Breast epithelium (tissue), 4 donors: Measurements from ENCODE around the gene TNIP2. TPM values are rescaled to one million over a fixed set of nuclear protein-coding genes. Genes with fewer than 3 reads are reported as not detected.
"Not testable (repeated sequence)": the region's sequence is repeated elsewhere in the genome, so short reads cannot be mapped to it uniquely, and the experiment has no call there.

ENCODE experiments used
- DNase-seq, 2 donors: peaks; one replicate each; pipeline ENCODE4 v3.0.0-alpha.2; 2019; ENCODE audit warnings: low spot score in 2 of 2
- H3K27ac ChIP-seq, 2 donors: fragments of 200-600 bp; sonication (generic) in 1 of 2; one replicate each; pipeline ENCODE4 v1.5.1; 2016 to 2019; ENCODE audit warnings: mild to moderate bottlenecking in 1 of 2
- H3K27me3 ChIP-seq, 2 donors: fragments of 200-600 bp; sonication (generic) in 1 of 2; one replicate each; pipeline versions ENCODE4 v1.5.1 to v1.6.0; 2017 to 2019; ENCODE audit warnings: control low read depth in 1 of 2, mild to moderate bottlenecking in 1 of 2
- H3K36me3 ChIP-seq: fragments of 200-600 bp; one replicate; pipeline ENCODE4 v1.5.1; 2019
- H3K4me1 ChIP-seq, 2 donors: fragments of 200-600 bp; sonication (generic); one replicate each; pipeline ENCODE4 v1.5.1; 2016 to 2019; ENCODE audit warnings: control low read depth in 1 of 2
- H3K4me3 ChIP-seq, 3 donors: fragments of 200-600 bp; sonication (generic); 1 replicate in 2 of 3; 2 replicates in 1 of 3; pipeline ENCODE4 v1.5.1; 2016 to 2019; ENCODE audit warnings: mild to moderate bottlenecking in 3 of 3, moderate library complexity in 2 of 3
- H3K9me3 ChIP-seq, 2 donors: fragments of 200-600 bp; sonication (generic) in 1 of 2; one replicate each; pipeline ENCODE4 v1.5.1; 2016 to 2019; ENCODE audit warnings: control low read depth in 1 of 2
- CTCF ChIP-seq, 3 donors: fragments of 450-650 bp; IDR thresholded peaks; one replicate each; pipeline ENCODE4 v1.5.1; 2016 to 2017; ENCODE audit warnings: antibody characterized with exemption in 3 of 3, mild to moderate bottlenecking in 3 of 3, moderate library complexity in 3 of 3
- POLR2A ChIP-seq: fragments of 450-650 bp; IDR thresholded peaks from one replicate; pipeline ENCODE4 v1.6.1; 2016; ENCODE audit warnings: antibody characterized with exemption, mild to moderate bottlenecking, moderate library complexity
- POLR2AphosphoS5 ChIP-seq, 3 donors: sonication (generic); formaldehyde crosslinking; IDR thresholded peaks; one replicate each; pipeline ENCODE4 v1.6.1; 2017; ENCODE audit warnings: antibody characterized with exemption in 3 of 3
- intact Hi-C: fragments of 100-400 bp; cut with DNase I; formaldehyde crosslinking; loops from one replicate; pipeline ENCODE4 v1.15.1; 2023; ENCODE audit warnings: low total_unique reads
- total RNA-seq, 3 donors: library from RNA; depleted of rRNA; stranded (reverse); fragments of >200 nt; gene quantifications; one replicate each; pipeline ENCODE4 v1.1.0, GENCODE V29; 2016

TNIP2 gene
- total RNA-seq, 3 donors from 2014 or later, result 46.4 to 73.4 (median 64.2) TPM

- intact Hi-C loops, result loop anchor here (10.0 kb wide), 1 partner anchor 1249 kb away; no protein-coding TSS in a partner anchor
- Histone ChIP-seq H3K27me3 (no peaks in the 10 kb centered on the region), H3K4me1 (peaks cover 0 to 4% of the 10 kb centered on the region in 2 donors)
Measured at GRCh38 chr4:2765832-2766526, 9.8 kb upstream of the TNIP2 start.

GRCh38 chr4:2763511-2763967 is 7.4 kb upstream of the TNIP2 start:
- intact Hi-C loops, result loop anchor here (2.0 to 10.0 kb wide), 2 partner anchors 265 to 1251 kb away; no protein-coding TSS in a partner anchor
- Histone ChIP-seq H3K9me3 (no peaks in the 10 kb centered on the region), H3K36me3 (no peaks in the 10 kb centered on the region), H3K27ac (peak overlapping the region; percentile 61 to 93), H3K4me3 (peak overlapping the region; percentile 51 to 93 (median 69)), H3K4me1 (peaks cover 0 to 4% of the 10 kb centered on the region in 2 donors), H3K27me3 (no peaks in the 10 kb centered on the region)
- DNase-seq, result peak in 1 of 2 donors; percentile 50
- TF ChIP-seq CTCF (IDR thresholded peaks at IDR 0.05) (no peak), POLR2A (no peak), POLR2AphosphoS5 (IDR thresholded peaks at IDR 0.05) (no peak)

More at GRCh38 chr4:2765832-2766526, 9.8 kb upstream of the TNIP2 start:
- no peaks in the 10 kb centered on the region for H3K9me3 ChIP-seq
- no peak overlapping the region for H3K27ac ChIP-seq
- TF ChIP-seq POLR2A (no peak), CTCF (IDR thresholded peaks at IDR 0.05) (no peak), POLR2AphosphoS5 (IDR thresholded peaks at IDR 0.05) (no peak)
- no peak overlapping the region for H3K4me3 ChIP-seq
- no peaks in the 10 kb centered on the region for H3K36me3 ChIP-seq
- DNase-seq, result no peak

GRCh38 chr4:2762486-2763370 is 6.6 kb upstream of the TNIP2 start:
- H3K4me3 ChIP-seq, result peak overlapping the region in 1 of 3 donors; percentile 69
- H3K27me3 ChIP-seq, H3K36me3 ChIP-seq, H3K9me3 ChIP-seq, DNase-seq, H3K4me1 ChIP-seq, H3K27ac ChIP-seq: not testable (repeated sequence)
- intact Hi-C loops, result loop anchor here (2.0 to 10.0 kb wide), 2 partner anchors 266 to 1252 kb away; no protein-coding TSS in a partner anchor

GRCh38 chr4:2762048-2762447 is 5.9 kb upstream of the TNIP2 start:
- no peaks in the 10 kb centered on the region for H3K27me3 ChIP-seq
- H3K4me1 ChIP-seq, result peaks cover 0 to 4% of the 10 kb centered on the region in 2 donors
- H3K27ac ChIP-seq, result peak overlapping the region in 1 of 2 donors; percentile 55
- no peaks in the 10 kb centered on the region for H3K36me3 ChIP-seq
- no peak overlapping the region for H3K4me3 ChIP-seq
- intact Hi-C loops, result loop anchor here (2.0 to 10.0 kb wide), 2 partner anchors 267 to 1253 kb away; no protein-coding TSS in a partner anchor
- TF ChIP-seq CTCF (IDR thresholded peaks at IDR 0.05), result no peak
- TF ChIP-seq POLR2A, result no peak
- no peak for TF ChIP-seq POLR2AphosphoS5 (IDR thresholded peaks at IDR 0.05)
- no peaks in the 10 kb centered on the region for H3K9me3 ChIP-seq
- DNase-seq, result no peak

GRCh38 chr4:2761035-2761923 is 5.1 kb upstream of the TNIP2 start:
- intact Hi-C loops, result loop anchor here (10.0 kb wide), 1 partner anchor 1254 kb away; no protein-coding TSS in a partner anchor
- peaks cover 0 to 4% of the 10 kb centered on the region in 2 donors for H3K4me1 ChIP-seq
- no peak overlapping the region for H3K4me3 ChIP-seq
- H3K27ac ChIP-seq, result peak overlapping the region in 1 of 2 donors; percentile 55
- peak in 1 of 2 donors; percentile 66 for DNase-seq
- TF ChIP-seq CTCF (IDR thresholded peaks at IDR 0.05) (no peak), POLR2AphosphoS5 (IDR thresholded peaks at IDR 0.05) (no peak), POLR2A (no peak)
- H3K27me3 ChIP-seq, result no peaks in the 10 kb centered on the region
- H3K9me3 ChIP-seq, result no peaks in the 10 kb centered on the region
- H3K36me3 ChIP-seq, result no peaks in the 10 kb centered on the region
